Osteocyte (in vitro differentiated cells): ENCODE results near the gene ATP2C2. TPM values are rescaled to one million over a fixed set of nuclear protein-coding genes. Genes with fewer than 3 reads are reported as not detected.

Source experiments
- DNase-seq: peaks from one replicate; pipeline ENCODE4 v3.0.0; 2021; ENCODE audit warnings: mixed read lengths; ENCODE audit not compliant: unreplicated experiment; ENCODE audit errors: extremely low spot score
- H3K27ac Mint-ChIP-seq: one replicate; pipeline ENCODE4 v1.8.0; 2021; ENCODE audit warnings: mild to moderate bottlenecking, mixed read lengths; ENCODE audit not compliant: unreplicated experiment
- H3K27me3 Mint-ChIP-seq: one replicate; pipeline ENCODE4 v1.8.0; 2021; ENCODE audit warnings: mixed read lengths; ENCODE audit not compliant: unreplicated experiment
- H3K36me3 Mint-ChIP-seq: one replicate; pipeline ENCODE4 v1.8.0; 2021; ENCODE audit warnings: mixed read lengths; ENCODE audit not compliant: unreplicated experiment
- H3K4me1 Mint-ChIP-seq: one replicate; pipeline ENCODE4 v1.8.0; 2021; ENCODE audit warnings: mixed read lengths; ENCODE audit not compliant: unreplicated experiment
- H3K4me3 Mint-ChIP-seq: one replicate; pipeline ENCODE4 v1.8.0; 2021; ENCODE audit warnings: mild to moderate bottlenecking, moderate library complexity, mixed read lengths; ENCODE audit not compliant: unreplicated experiment
- H3K9me3 Mint-ChIP-seq: one replicate; pipeline ENCODE4 v1.8.0; 2021; ENCODE audit warnings: mixed read lengths; ENCODE audit not compliant: unreplicated experiment
- CTCF ChIP-seq: fragments of 200-600 bp; sonication (generic); IDR thresholded peaks from 2 replicates; pipeline ENCODE4 v1.5.0; 2021; ENCODE audit warnings: antibody characterized with exemption, mild to moderate bottlenecking, moderate library complexity
- total RNA-seq: library from RNA; stranded (reverse); gene quantifications from 2 replicates; pipeline ENCODE4 v1.2.1, GENCODE V29; 2021

ATP2C2 gene
- total RNA-seq, 1 donor from 2014 or later, result not detected

DNA sequence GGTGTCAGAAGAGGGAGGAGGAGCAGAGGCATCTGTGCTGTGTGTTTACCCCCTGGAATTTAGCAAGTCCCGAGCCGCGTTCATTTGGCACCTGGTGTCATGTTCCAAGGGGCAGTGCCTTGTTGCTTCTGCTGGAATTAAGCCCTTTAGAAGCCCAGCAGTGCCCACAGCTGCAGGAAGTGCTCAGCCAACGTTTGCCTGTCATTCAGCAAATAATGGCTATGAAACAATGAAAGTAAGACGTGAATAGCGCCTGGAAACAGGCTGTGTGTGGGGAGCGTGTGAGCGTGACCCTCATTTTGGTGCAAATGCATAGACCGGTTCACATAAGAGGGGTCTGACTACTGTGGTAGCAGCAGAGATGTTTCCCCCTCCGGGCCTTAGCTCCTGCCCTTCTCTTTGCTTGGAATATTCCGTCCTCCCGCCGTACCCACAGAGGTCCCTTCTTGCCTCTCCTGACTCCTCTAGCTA is 5.8 kb upstream of the ATP2C2 start:
- Mint-ChIP-seq H3K4me1 (no peaks in the 10 kb centered on the region), H3K36me3 (no peaks in the 10 kb centered on the region), H3K27ac (no peak overlapping the region), H3K27me3 (peaks cover 55% of the 10 kb centered on the region), H3K4me3 (no peak overlapping the region), H3K9me3 (no peaks in the 10 kb centered on the region)
- no peak for DNase-seq
- TF ChIP-seq CTCF, result no peak

DNA sequence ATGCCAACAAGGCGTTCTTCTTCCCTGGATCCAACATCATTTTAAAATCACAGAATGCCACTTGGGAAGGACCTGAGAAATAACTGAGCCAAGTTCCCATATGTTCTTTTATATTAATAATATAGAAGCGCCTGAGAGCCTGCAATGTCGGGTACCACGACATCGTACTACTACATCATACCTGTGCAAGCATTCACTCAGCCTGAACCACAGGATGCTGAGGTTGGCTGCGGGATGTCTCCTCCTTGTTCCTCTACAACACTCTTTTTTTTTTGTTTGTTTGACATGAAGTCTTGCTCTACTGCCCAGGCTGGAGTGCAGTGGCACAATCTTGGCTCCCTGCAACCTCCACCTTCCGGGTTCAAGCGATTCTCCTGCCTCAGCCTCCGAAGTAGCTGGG is 2.1 kb upstream of the ATP2C2 start:
- Mint-ChIP-seq H3K27me3 (peaks cover 62% of the 10 kb centered on the region), H3K9me3 (no peaks in the 10 kb centered on the region), H3K4me3 (no peak overlapping the region), H3K27ac (no peak overlapping the region), H3K4me1 (peaks cover 3% of the 10 kb centered on the region), H3K36me3 (no peaks in the 10 kb centered on the region)
- DNase-seq, result no peak
- TF ChIP-seq CTCF, result no peak

DNA sequence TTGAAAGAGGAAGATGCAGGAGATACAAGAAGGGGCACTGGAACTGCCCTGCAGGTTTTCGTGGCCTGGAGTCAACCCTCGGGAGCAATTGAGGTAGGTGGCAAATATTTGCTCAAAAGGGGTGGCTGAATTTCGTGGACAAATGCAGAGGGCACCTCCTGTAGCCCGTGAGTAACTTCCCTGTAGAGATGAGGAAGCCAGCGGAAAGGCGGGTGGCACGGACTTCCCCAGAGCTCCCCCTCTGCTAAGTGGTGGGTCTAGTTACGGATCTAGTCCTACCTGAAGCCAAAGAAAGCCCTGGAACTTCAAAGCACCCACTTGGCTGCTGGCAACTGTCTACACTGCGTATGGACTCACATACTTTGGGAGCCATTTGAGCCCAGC is 1.0 kb upstream of the ATP2C2 start:
- Mint-ChIP-seq H3K27ac (no peak overlapping the region), H3K27me3 (peaks cover 69% of the 10 kb centered on the region), H3K4me1 (peaks cover 3% of the 10 kb centered on the region), H3K4me3 (no peak overlapping the region), H3K9me3 (no peaks in the 10 kb centered on the region), H3K36me3 (no peaks in the 10 kb centered on the region)
- DNase-seq, result no peak
- no peak for TF ChIP-seq CTCF

DNA sequence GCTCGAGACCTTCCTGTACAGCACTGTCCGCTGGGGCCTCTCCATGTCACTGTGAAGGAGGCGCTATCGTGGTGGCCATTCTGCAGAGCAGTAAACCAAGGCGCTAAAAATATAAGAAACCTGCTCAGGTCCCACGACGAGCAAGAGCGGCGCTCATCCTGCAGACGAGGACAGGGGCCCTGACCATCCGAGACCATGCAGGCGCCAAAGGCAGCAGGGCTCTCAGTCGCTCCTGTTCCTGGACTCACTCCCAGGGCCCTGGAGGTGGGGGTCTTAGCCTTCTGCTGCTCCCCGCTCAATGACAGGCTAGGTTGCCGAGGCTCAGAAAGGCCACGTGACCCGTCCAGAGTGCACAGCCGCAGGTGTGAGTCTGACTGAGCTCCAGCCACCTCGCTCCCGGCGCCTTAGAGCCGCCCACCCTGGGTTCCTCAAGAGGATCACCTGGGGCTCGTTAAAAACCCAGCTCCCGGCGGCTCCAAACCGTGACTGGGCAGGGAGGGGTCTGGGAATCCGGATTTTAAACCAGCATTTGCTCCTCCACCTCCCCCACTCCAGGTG is 509 bp upstream of the ATP2C2 start:
- no peak overlapping the region for H3K4me3 Mint-ChIP-seq
- H3K4me1 Mint-ChIP-seq, result peaks cover 3% of the 10 kb centered on the region
- peaks cover 67% of the 10 kb centered on the region for H3K27me3 Mint-ChIP-seq
- H3K9me3 Mint-ChIP-seq, result no peaks in the 10 kb centered on the region
- H3K36me3 Mint-ChIP-seq, result no peaks in the 10 kb centered on the region
- TF ChIP-seq CTCF, result no peak
- no peak for DNase-seq
- H3K27ac Mint-ChIP-seq, result no peak overlapping the region

GRCh38 chr16:84369105-84369504 is 767 bp downstream of the ATP2C2 start:
- H3K9me3 Mint-ChIP-seq, result no peaks in the 10 kb centered on the region
- H3K4me1 Mint-ChIP-seq, result peaks cover 3% of the 10 kb centered on the region
- peaks cover 66% of the 10 kb centered on the region for H3K27me3 Mint-ChIP-seq
- no peak overlapping the region for H3K27ac Mint-ChIP-seq
- no peak for DNase-seq
- no peak for TF ChIP-seq CTCF
- H3K36me3 Mint-ChIP-seq, result no peaks in the 10 kb centered on the region
- no peak overlapping the region for H3K4me3 Mint-ChIP-seq
